ENCODE measurements around the gene EPB41.

DNA sequence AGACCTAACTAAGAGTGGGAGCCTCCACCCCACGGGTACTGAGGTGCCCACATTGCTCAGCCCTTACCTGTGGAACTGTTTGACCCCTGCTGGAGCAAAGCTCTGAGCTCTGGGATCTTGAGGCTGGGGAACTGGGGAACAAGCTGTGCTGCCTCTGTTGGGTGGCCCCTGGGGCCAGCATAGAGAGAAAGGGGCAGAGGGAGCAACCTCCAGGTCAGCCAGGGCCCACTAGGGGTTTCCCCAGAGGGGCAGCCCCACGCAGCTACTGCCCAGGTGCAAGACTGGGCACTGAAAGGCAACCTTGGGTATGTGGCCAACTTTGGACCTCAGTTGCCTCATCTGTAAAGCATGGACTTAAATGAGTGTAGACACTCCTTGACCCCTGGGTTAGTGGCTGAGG, 23.5 kb upstream of the EPB41 start:
- TF ChIP-seq, protein P1, sequence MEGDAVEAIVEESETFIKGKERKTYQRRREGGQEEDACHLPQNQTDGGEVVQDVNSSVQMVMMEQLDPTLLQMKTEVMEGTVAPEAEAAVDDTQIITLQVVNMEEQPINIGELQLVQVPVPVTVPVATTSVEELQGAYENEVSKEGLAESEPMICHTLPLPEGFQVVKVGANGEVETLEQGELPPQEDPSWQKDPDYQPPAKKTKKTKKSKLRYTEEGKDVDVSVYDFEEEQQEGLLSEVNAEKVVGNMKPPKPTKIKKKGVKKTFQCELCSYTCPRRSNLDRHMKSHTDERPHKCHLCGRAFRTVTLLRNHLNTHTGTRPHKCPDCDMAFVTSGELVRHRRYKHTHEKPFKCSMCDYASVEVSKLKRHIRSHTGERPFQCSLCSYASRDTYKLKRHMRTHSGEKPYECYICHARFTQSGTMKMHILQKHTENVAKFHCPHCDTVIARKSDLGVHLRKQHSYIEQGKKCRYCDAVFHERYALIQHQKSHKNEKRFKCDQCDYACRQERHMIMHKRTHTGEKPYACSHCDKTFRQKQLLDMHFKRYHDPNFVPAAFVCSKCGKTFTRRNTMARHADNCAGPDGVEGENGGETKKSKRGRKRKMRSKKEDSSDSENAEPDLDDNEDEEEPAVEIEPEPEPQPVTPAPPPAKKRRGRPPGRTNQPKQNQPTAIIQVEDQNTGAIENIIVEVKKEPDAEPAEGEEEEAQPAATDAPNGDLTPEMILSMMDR (IDR thresholded peaks at IDR 0.05), result no peak
- TF ChIP-seq POLR2AphosphoS5 (IDR thresholded peaks at IDR 0.05), result no peak

Measured in prostate gland (tissue), 2 donors.